OCI-M2 (cell line): ENCODE measurements around the gene LYZL1.
"Not testable (repeated sequence)": the region's sequence is repeated elsewhere in the genome, so short reads cannot be mapped to it uniquely, and the experiment has no call there.

Experiments used
- DNase-seq: peaks from one replicate; lab custom pipeline; 2025; ENCODE audit not compliant: unreplicated experiment; lab: John Stamatoyannopoulos, UW

The LYZL1 gene

GRCh38 chr10:29327746-29328102, 38.9 kb downstream of the LYZL1 start:
- DNase-seq: no peak

- no peak for DNase-seq
Measured at GRCh38 chr10:29328983-29329382, 40.1 kb downstream of the LYZL1 start.

- no peak for DNase-seq
Measured at GRCh38 chr10:29329420-29329819, 40.5 kb downstream of the LYZL1 start.

- no peak for DNase-seq
Measured at GRCh38 chr10:29332061-29332760, 43.3 kb downstream of the LYZL1 start.

- DNase-seq: no peak
Measured at GRCh38 chr10:29332761-29333148, 43.9 kb downstream of the LYZL1 start.

- DNase-seq: not testable (repeated sequence)
Measured at GRCh38 chr10:29337526-29337925, 48.7 kb downstream of the LYZL1 start.

GRCh38 chr10:29343607-29344038, 54.8 kb downstream of the LYZL1 start:
- DNase-seq: no peak

GRCh38 chr10:29344073-29344820, 55.4 kb downstream of the LYZL1 start:
- DNase-seq: no peak

GRCh38 chr10:29345144-29345909, 56.5 kb downstream of the LYZL1 start:
- DNase-seq: no peak

- DNase-seq: no peak
Measured at GRCh38 chr10:29345910-29346209, 57.0 kb downstream of the LYZL1 start.

- DNase-seq: no peak
Measured at GRCh38 chr10:29346296-29347001, 57.6 kb downstream of the LYZL1 start.

- DNase-seq: no peak
Measured at GRCh38 chr10:29348836-29349235, 60.0 kb downstream of the LYZL1 start.

- no peak for DNase-seq
Measured at GRCh38 chr10:29353305-29353704, 64.4 kb downstream of the LYZL1 start.

- no peak for DNase-seq
Measured at GRCh38 chr10:29353887-29354561, 65.2 kb downstream of the LYZL1 start.

- no peak for DNase-seq
Measured at GRCh38 chr10:29355411-29355991, 66.6 kb downstream of the LYZL1 start.

GRCh38 chr10:29356931-29357330, 68.1 kb downstream of the LYZL1 start:
- no peak for DNase-seq

GRCh38 chr10:29358010-29358616, 69.2 kb downstream of the LYZL1 start:
- DNase-seq: no peak

- not testable (repeated sequence) for DNase-seq
Measured at GRCh38 chr10:29360215-29360853, 71.5 kb downstream of the LYZL1 start.
